CD8-positive, alpha-beta memory T cell (primary cell): Measurements from ENCODE around the gene C1QTNF9B. TPM values are rescaled to one million over a fixed set of nuclear protein-coding genes. Genes with fewer than 3 reads are reported as not detected.
A peak's percentile ranks its signal among the peaks of the same experiment; 100 is the strongest.

Experiments
- CTCF ChIA-PET: fragments of 350-600 bp; sonication (Branson Sonifier 250); formaldehyde crosslinking; loops from one replicate; lab custom pipeline; 2021; ENCODE audit warnings: antibody characterized with exemption; lab: Charles Lee
- POLR2A ChIA-PET: fragments of 350-600 bp; sonication (Branson Sonifier 250); formaldehyde crosslinking; loops from one replicate; lab custom pipeline; 2021; ENCODE audit warnings: antibody characterized with exemption; lab: Charles Lee
- DNase-seq, 5 donors: peaks; one replicate each; pipeline versions ENCODE4 v3.0.0 to v3.0.0-alpha.2; 2020 to 2022; ENCODE audit warnings: mixed read lengths in 1 of 5
- H3K27ac ChIP-seq: one replicate; pipeline ENCODE4 v1.7.0; 2013; ENCODE audit warnings: low read depth, mild to moderate bottlenecking, low read length, moderate library complexity
- H3K27me3 ChIP-seq: 2 replicates; pipeline ENCODE4 v1.7.0; 2013; ENCODE audit warnings: low read length, mild to moderate bottlenecking; ENCODE audit not compliant: insufficient read depth, poor library complexity, severe bottlenecking
- H3K36me3 ChIP-seq: 2 replicates; pipeline ENCODE4 v1.7.0; 2013; ENCODE audit warnings: mild to moderate bottlenecking, low read length, moderate library complexity; ENCODE audit not compliant: insufficient read depth
- H3K4me1 ChIP-seq: 2 replicates; pipeline ENCODE4 v1.7.0; 2013; ENCODE audit warnings: mild to moderate bottlenecking, low read length, moderate library complexity; ENCODE audit not compliant: insufficient read depth
- H3K4me3 ChIP-seq: 2 replicates; pipeline ENCODE4 v1.7.0; 2013; ENCODE audit warnings: mild to moderate bottlenecking, low read length
- H3K9me3 ChIP-seq: 2 replicates; pipeline ENCODE4 v1.7.0; 2013; ENCODE audit warnings: mild to moderate bottlenecking, low read length
- H3K27ac Mint-ChIP-seq, 8 donors: one replicate each; pipeline ENCODE4 v1.8.0; 2020 to 2021; ENCODE audit warnings: mixed read lengths in 8 of 8, mild to moderate bottlenecking in 6 of 8, inconsistent platforms in 3 of 8, moderate library complexity in 3 of 8
- H3K27me3 Mint-ChIP-seq, 2 donors: one replicate each; pipeline ENCODE4 v1.8.0; 2020 to 2021; ENCODE audit warnings: mixed read lengths in 2 of 2, mild to moderate bottlenecking in 1 of 2, moderate library complexity in 1 of 2
- H3K36me3 Mint-ChIP-seq, 3 donors: one replicate each; pipeline ENCODE4 v1.8.0; 2020 to 2021; ENCODE audit warnings: mixed read lengths in 3 of 3, inconsistent platforms in 1 of 3, mild to moderate bottlenecking in 1 of 3
- H3K4me1 Mint-ChIP-seq, 3 donors: one replicate each; pipeline ENCODE4 v1.8.0; 2020 to 2021; ENCODE audit warnings: mixed read lengths in 3 of 3, inconsistent platforms in 1 of 3, mild to moderate bottlenecking in 1 of 3
- H3K4me3 Mint-ChIP-seq, 7 donors: one replicate each; pipeline ENCODE4 v1.8.0; 2020 to 2021; ENCODE audit warnings: mixed read lengths in 7 of 7, mild to moderate bottlenecking in 6 of 7, moderate library complexity in 4 of 7, inconsistent platforms in 2 of 7
- H3K9me3 Mint-ChIP-seq, 5 donors: one replicate each; pipeline ENCODE4 v1.8.0; 2020 to 2022; ENCODE audit warnings: mixed read lengths in 5 of 5, mild to moderate bottlenecking in 3 of 5, moderate library complexity in 2 of 5, inconsistent platforms in 1 of 5
- polyA plus RNA-seq: library from polyadenylated mRNA; unstranded; fragments of 300-500 nt; fragmentation: Illumina TruSeq; gene quantifications from one replicate; pipeline ENCODE4 v1.2.3, GENCODE V29; 2021
- total RNA-seq, 2 experiments: library from RNA; stranded (reverse); gene quantifications; one replicate each; pipeline ENCODE4 v1.2.3, GENCODE V29; 2021

C1QTNF9B gene
- total and polyA plus RNA-seq, 3 experiments from 2014 or later = not detected

- no peaks in the 10 kb centered on the region for H3K4me1 ChIP-seq
- DNase-seq = no peak
- CTCF ChIA-PET = interaction anchor here (1.3 kb wide), 1 partner anchor 14 kb away, joined by 3 read pairs; no protein-coding TSS in a partner anchor
Observed at GRCh38 chr13:23850134-23850533, 47.2 kb downstream of the C1QTNF9B start.

GRCh38 chr13:23849670-23850069 lies 47.6 kb downstream of the C1QTNF9B start:
- Histone ChIP-seq H3K9me3 (no peaks in the 10 kb centered on the region), H3K4me3 (no peak overlapping the region), H3K27me3 (no peaks in the 10 kb centered on the region), H3K27ac (no peak overlapping the region), H3K4me1 (no peaks in the 10 kb centered on the region), H3K36me3 (no peaks in the 10 kb centered on the region)
- Mint-ChIP-seq H3K36me3 (peaks cover 20 to 47% (median 26%) of the 10 kb centered on the region in 3 donors), H3K27ac (peak overlapping the region in 1 of 8 donors; percentile 58), H3K4me3 (no peak overlapping the region), H3K4me1 (no peaks in the 10 kb centered on the region), H3K9me3 (no peaks in the 10 kb centered on the region), H3K27me3 (peaks cover 0 to 1% of the 10 kb centered on the region in 2 donors)
- ChIA-PET POLR2A (no interaction called here), CTCF (no interaction called here)
- DNase-seq = no peak

More at GRCh38 chr13:23850134-23850533, 47.2 kb downstream of the C1QTNF9B start:
- Mint-ChIP-seq H3K27me3 (peaks cover 0 to 1% of the 10 kb centered on the region in 2 donors), H3K9me3 (no peaks in the 10 kb centered on the region), H3K4me3 (no peak overlapping the region), H3K27ac (peak overlapping the region in 1 of 8 donors; percentile 58), H3K4me1 (no peaks in the 10 kb centered on the region), H3K36me3 (peaks cover 20 to 47% (median 26%) of the 10 kb centered on the region in 3 donors)
- Histone ChIP-seq H3K4me3 (no peak overlapping the region), H3K9me3 (no peaks in the 10 kb centered on the region), H3K27ac (no peak overlapping the region), H3K27me3 (no peaks in the 10 kb centered on the region), H3K36me3 (no peaks in the 10 kb centered on the region)
- POLR2A ChIA-PET = no interaction called here

GRCh38 chr13:23848646-23849141 lies 48.6 kb downstream of the C1QTNF9B start:
- H3K27ac ChIP-seq = no peak overlapping the region
- H3K9me3 Mint-ChIP-seq = no peaks in the 10 kb centered on the region

GRCh38 chr13:23848019-23848418 lies 49.3 kb downstream of the C1QTNF9B start:
- DNase-seq = no peak
- Mint-ChIP-seq H3K4me1 (peaks cover 8 to 11% (median 9%) of the 10 kb centered on the region in 3 donors), H3K27ac (peak overlapping the region in 1 of 8 donors; percentile 20), H3K27me3 (peaks cover 0 to 1% of the 10 kb centered on the region in 2 donors), H3K4me3 (no peak overlapping the region), H3K36me3 (peaks cover 17 to 43% (median 28%) of the 10 kb centered on the region in 3 donors), H3K9me3 (no peaks in the 10 kb centered on the region)
- Histone ChIP-seq H3K27me3 (no peaks in the 10 kb centered on the region), H3K36me3 (no peaks in the 10 kb centered on the region), H3K4me3 (no peak overlapping the region), H3K27ac (no peak overlapping the region), H3K9me3 (no peaks in the 10 kb centered on the region), H3K4me1 (no peaks in the 10 kb centered on the region)
- CTCF ChIA-PET = no interaction called here
- POLR2A ChIA-PET = no interaction called here

More at GRCh38 chr13:23848646-23849141, 48.6 kb downstream of the C1QTNF9B start:
- no peak for DNase-seq
- Histone ChIP-seq H3K36me3 (no peaks in the 10 kb centered on the region), H3K4me1 (no peaks in the 10 kb centered on the region), H3K27me3 (no peaks in the 10 kb centered on the region), H3K9me3 (no peaks in the 10 kb centered on the region), H3K4me3 (no peak overlapping the region)
- Mint-ChIP-seq H3K4me1 (peaks cover 6 to 8% (median 7%) of the 10 kb centered on the region in 3 donors), H3K4me3 (no peak overlapping the region), H3K27ac (peak overlapping the region in 2 of 8 donors; percentile 20 to 64), H3K36me3 (peaks cover 18 to 45% (median 27%) of the 10 kb centered on the region in 3 donors), H3K27me3 (peaks cover 0 to 1% of the 10 kb centered on the region in 2 donors)
- ChIA-PET POLR2A (no interaction called here), CTCF (no interaction called here)

- H3K27ac ChIP-seq = peak overlapping the region; percentile 13
- POLR2A ChIA-PET = no interaction called here
- H3K27me3 Mint-ChIP-seq = peaks cover 0 to 1% of the 10 kb centered on the region in 2 donors
- DNase-seq = no peak
- no peaks in the 10 kb centered on the region for H3K4me1 ChIP-seq
- peaks cover 8 to 11% (median 9%) of the 10 kb centered on the region in 3 donors for H3K4me1 Mint-ChIP-seq
- no peaks in the 10 kb centered on the region for H3K9me3 ChIP-seq
- CTCF ChIA-PET = interaction anchor here (0.8 kb wide), 1 partner anchor 10 kb away, joined by 3 read pairs; no protein-coding TSS in a partner anchor
- peak overlapping the region in 1 of 8 donors; percentile 9 for H3K27ac Mint-ChIP-seq
- no peak overlapping the region for H3K4me3 Mint-ChIP-seq
- no peaks in the 10 kb centered on the region for H3K9me3 Mint-ChIP-seq
- peaks cover 17 to 44% (median 29%) of the 10 kb centered on the region in 3 donors for H3K36me3 Mint-ChIP-seq
- H3K27me3 ChIP-seq = no peaks in the 10 kb centered on the region
- H3K4me3 ChIP-seq = no peak overlapping the region
- H3K36me3 ChIP-seq = no peaks in the 10 kb centered on the region
Observed at GRCh38 chr13:23847497-23847896, 49.8 kb downstream of the C1QTNF9B start.

- DNase-seq = no peak
- ChIA-PET CTCF (no interaction called here), POLR2A (no interaction called here)
- Mint-ChIP-seq H3K9me3 (no peaks in the 10 kb centered on the region), H3K27me3 (peaks cover 0 to 1% of the 10 kb centered on the region in 2 donors), H3K27ac (peak overlapping the region in 1 of 8 donors; percentile 3), H3K4me3 (no peak overlapping the region), H3K36me3 (peaks cover 12 to 44% (median 29%) of the 10 kb centered on the region in 3 donors), H3K4me1 (peaks cover 8 to 11% (median 9%) of the 10 kb centered on the region in 3 donors)
- no peaks in the 10 kb centered on the region for H3K36me3 ChIP-seq
- no peaks in the 10 kb centered on the region for H3K27me3 ChIP-seq
- H3K9me3 ChIP-seq = no peaks in the 10 kb centered on the region
- H3K4me1 ChIP-seq = no peaks in the 10 kb centered on the region
- H3K4me3 ChIP-seq = no peak overlapping the region
- no peak overlapping the region for H3K27ac ChIP-seq
Observed at GRCh38 chr13:23845105-23845725, 52.1 kb downstream of the C1QTNF9B start.

GRCh38 chr13:23844132-23844531 lies 53.2 kb downstream of the C1QTNF9B start:
- Mint-ChIP-seq H3K4me3 (no peak overlapping the region), H3K4me1 (peaks cover 8 to 11% (median 9%) of the 10 kb centered on the region in 3 donors), H3K9me3 (no peaks in the 10 kb centered on the region), H3K27me3 (peaks cover 0 to 1% of the 10 kb centered on the region in 2 donors), H3K36me3 (peaks cover 7 to 48% (median 29%) of the 10 kb centered on the region in 3 donors), H3K27ac (peak overlapping the region in 3 of 8 donors; percentile 47 to 76 (median 47))
- no peak overlapping the region for H3K27ac ChIP-seq
- no peaks in the 10 kb centered on the region for H3K9me3 ChIP-seq
- POLR2A ChIA-PET = no interaction called here
- H3K36me3 ChIP-seq = no peaks in the 10 kb centered on the region
- DNase-seq = no peak
- no peaks in the 10 kb centered on the region for H3K27me3 ChIP-seq
- CTCF ChIA-PET = no interaction called here
- H3K4me3 ChIP-seq = no peak overlapping the region
- H3K4me1 ChIP-seq = no peaks in the 10 kb centered on the region

GRCh38 chr13:23843436-23843835 lies 53.9 kb downstream of the C1QTNF9B start:
- POLR2A ChIA-PET = no interaction called here
- peak overlapping the region in 4 of 8 donors; percentile 1 to 72 (median 32) for H3K27ac Mint-ChIP-seq
- peaks cover 7 to 51% (median 26%) of the 10 kb centered on the region in 3 donors for H3K36me3 Mint-ChIP-seq

More at GRCh38 chr13:23843436-23843835, 53.9 kb downstream of the C1QTNF9B start:
- H3K9me3 ChIP-seq = no peaks in the 10 kb centered on the region
- no peak overlapping the region for H3K4me3 ChIP-seq
- Mint-ChIP-seq H3K4me3 (no peak overlapping the region), H3K9me3 (no peaks in the 10 kb centered on the region), H3K27me3 (peaks cover 0 to 1% of the 10 kb centered on the region in 2 donors), H3K4me1 (peaks cover 8 to 11% (median 9%) of the 10 kb centered on the region in 3 donors)
- no peaks in the 10 kb centered on the region for H3K4me1 ChIP-seq
- H3K27me3 ChIP-seq = no peaks in the 10 kb centered on the region
- CTCF ChIA-PET = no interaction called here
- H3K36me3 ChIP-seq = no peaks in the 10 kb centered on the region
- no peak for DNase-seq
- no peak overlapping the region for H3K27ac ChIP-seq
